Calu3 (cell line): ENCODE measurements around the gene DDN. TPM values are rescaled to one million over a fixed set of nuclear protein-coding genes. Genes with fewer than 3 reads are reported as not detected.

ENCODE experiments used
- BruUV-seq: library from RNA; stranded (reverse); fragments of 400-500 nt; replicated peaks from 2 replicates; lab custom pipeline; 2021; lab: Mats Ljungman, UMichigan
- CTCF ChIA-PET: fragments of 300-600 bp; sonication (Branson Sonifier 250); formaldehyde crosslinking; loops from one replicate; lab custom pipeline; 2022; ENCODE audit warnings: antibody characterized with exemption; lab: Charles Lee
- DNase-seq: peaks from one replicate; pipeline ENCODE4 v3.0.0; 2022
- H3K27ac Mint-ChIP-seq: one replicate; pipeline ENCODE4 v1.8.0; 2022; ENCODE audit warnings: mixed read lengths; ENCODE audit not compliant: unreplicated experiment
- H3K27me3 Mint-ChIP-seq: one replicate; pipeline ENCODE4 v1.8.0; 2022; ENCODE audit warnings: mixed read lengths; ENCODE audit not compliant: unreplicated experiment
- H3K36me3 Mint-ChIP-seq: one replicate; pipeline ENCODE4 v1.8.0; 2022; ENCODE audit warnings: mild to moderate bottlenecking, moderate library complexity, mixed read lengths; ENCODE audit not compliant: insufficient read depth, unreplicated experiment
- H3K4me1 Mint-ChIP-seq: one replicate; pipeline ENCODE4 v1.8.0; 2022; ENCODE audit warnings: mild to moderate bottlenecking, low read depth, mixed read lengths; ENCODE audit not compliant: unreplicated experiment
- H3K4me3 Mint-ChIP-seq: one replicate; pipeline ENCODE4 v1.8.0; 2022; ENCODE audit warnings: mild to moderate bottlenecking, low read depth, moderate library complexity, mixed read lengths; ENCODE audit not compliant: unreplicated experiment
- H3K9me3 Mint-ChIP-seq: one replicate; pipeline ENCODE4 v1.8.0; 2022; ENCODE audit warnings: low read depth, mixed read lengths; ENCODE audit not compliant: unreplicated experiment
- CTCF ChIP-seq: fragments of 200-600 bp; IDR thresholded peaks from one replicate; pipeline ENCODE4 v1.8.0; 2022; ENCODE audit warnings: antibody characterized with exemption; ENCODE audit not compliant: unreplicated experiment
- intact Hi-C: fragments of 100-400 bp; cut with micrococcal nuclease; formaldehyde crosslinking; loops from one replicate; pipeline ENCODE4 v1.10.0; 2022; ENCODE audit not compliant: unreplicated experiment
- total RNA-seq: library from RNA; stranded (reverse); gene quantifications from 2 replicates; pipeline ENCODE4 v1.2.3, GENCODE V29; 2022

Gene DDN
- total RNA-seq, 1 experiment from 2014 or later, result 0.21 TPM

GRCh38 chr12:49014547-49014946 is 15.4 kb upstream of the DDN start:
- TF ChIP-seq CTCF, result no peak
- no TSS peak for BruUV-seq
- no peak for DNase-seq
- no peak overlapping the region for H3K4me3 Mint-ChIP-seq
- CTCF ChIA-PET, result no interaction called here
- H3K27me3 Mint-ChIP-seq, result no peaks in the 10 kb centered on the region
- peaks cover 27% of the 10 kb centered on the region for H3K36me3 Mint-ChIP-seq
- H3K4me1 Mint-ChIP-seq, result peaks cover 15% of the 10 kb centered on the region
- no peak overlapping the region for H3K27ac Mint-ChIP-seq
- H3K9me3 Mint-ChIP-seq, result no peaks in the 10 kb centered on the region
- intact Hi-C loops, result no loop called here

GRCh38 chr12:49013428-49013827 is 14.3 kb upstream of the DDN start:
- CTCF ChIA-PET, result no interaction called here
- Mint-ChIP-seq H3K36me3 (peaks cover 19% of the 10 kb centered on the region), H3K4me1 (peaks cover 15% of the 10 kb centered on the region), H3K4me3 (no peak overlapping the region), H3K9me3 (no peaks in the 10 kb centered on the region), H3K27me3 (no peaks in the 10 kb centered on the region), H3K27ac (no peak overlapping the region)
- DNase-seq, result no peak
- intact Hi-C loops, result no loop called here
- BruUV-seq, result no TSS peak
- no peak for TF ChIP-seq CTCF

GRCh38 chr12:49012739-49013138 is 13.6 kb upstream of the DDN start:
- TF ChIP-seq CTCF, result no peak
- CTCF ChIA-PET, result no interaction called here
- BruUV-seq, result no TSS peak

GRCh38 chr12:49010092-49010668 is 11.0 kb upstream of the DDN start:
- H3K9me3 Mint-ChIP-seq, result no peaks in the 10 kb centered on the region
- H3K4me1 Mint-ChIP-seq, result no peaks in the 10 kb centered on the region
- H3K27me3 Mint-ChIP-seq, result no peaks in the 10 kb centered on the region
- CTCF ChIA-PET, result no interaction called here
- peaks cover 15% of the 10 kb centered on the region for H3K36me3 Mint-ChIP-seq
- H3K27ac Mint-ChIP-seq, result no peak overlapping the region
- no peak overlapping the region for H3K4me3 Mint-ChIP-seq
- no peak for TF ChIP-seq CTCF
- intact Hi-C loops, result no loop called here
- no peak for DNase-seq
- no TSS peak for BruUV-seq

More at GRCh38 chr12:49012739-49013138, 13.6 kb upstream of the DDN start:
- H3K27ac Mint-ChIP-seq, result no peak overlapping the region
- no peak for DNase-seq
- intact Hi-C loops, result no loop called here
- peaks cover 14% of the 10 kb centered on the region for H3K36me3 Mint-ChIP-seq
- H3K27me3 Mint-ChIP-seq, result no peaks in the 10 kb centered on the region
- peaks cover 15% of the 10 kb centered on the region for H3K4me1 Mint-ChIP-seq
- H3K9me3 Mint-ChIP-seq, result no peaks in the 10 kb centered on the region
- no peak overlapping the region for H3K4me3 Mint-ChIP-seq
